ELR (cell line): ENCODE results near the gene NPNT.
A peak's percentile ranks its signal among the peaks of the same experiment; 100 is the strongest.
"Not testable (repeated sequence)": the region's sequence is repeated elsewhere in the genome, so short reads cannot be mapped to it uniquely, and the experiment has no call there.

ENCODE experiments used
- DNase-seq: peaks from one replicate; pipeline ENCODE4 v3.0.0-alpha.2; 2015; ENCODE audit warnings: low read depth

The NPNT gene

GRCh38 chr4:105894660-105895582 lies at the start of gene NPNT:
NPNT (plus strand) TSS chr4:105895471; CDS start chr4:105895653, 182 bp downstream.
- no peak for DNase-seq

GRCh38 chr4:105845559-105845958 lies 49.7 kb upstream of the NPNT start:
- DNase-seq, result no peak

- not testable (repeated sequence) for DNase-seq
Measured at GRCh38 chr4:105848359-105848758, 46.9 kb upstream of the NPNT start.

- no peak for DNase-seq
Measured at GRCh38 chr4:105851196-105851595, 44.1 kb upstream of the NPNT start.

- DNase-seq, result not testable (repeated sequence)
Measured at GRCh38 chr4:105852230-105852629, 43.0 kb upstream of the NPNT start.

- DNase-seq, result no peak
Measured at GRCh38 chr4:105858466-105859040, 36.7 kb upstream of the NPNT start.

- DNase-seq, result peak; percentile 68
Measured at GRCh38 chr4:105859233-105859632, 36.0 kb upstream of the NPNT start.

- no peak for DNase-seq
Measured at GRCh38 chr4:105870963-105871362, 24.3 kb upstream of the NPNT start.

GRCh38 chr4:105871997-105872396 lies 23.3 kb upstream of the NPNT start:
- no peak for DNase-seq

- DNase-seq, result no peak
Measured at GRCh38 chr4:105875233-105875632, 20.0 kb upstream of the NPNT start.

- DNase-seq, result no peak
Measured at GRCh38 chr4:105878668-105879067, 16.6 kb upstream of the NPNT start.

- DNase-seq, result no peak
Measured at GRCh38 chr4:105887508-105887907, 7.8 kb upstream of the NPNT start.

- DNase-seq, result peak; percentile 2
Measured at GRCh38 chr4:105895583-105896460, 551 bp downstream of the NPNT start.

GRCh38 chr4:105896461-105896942 lies 1.2 kb downstream of the NPNT start:
- DNase-seq, result no peak

GRCh38 chr4:105896984-105897775 lies 1.9 kb downstream of the NPNT start:
- DNase-seq, result no peak

- no peak for DNase-seq
Measured at GRCh38 chr4:105900541-105900940, 5.3 kb downstream of the NPNT start.

GRCh38 chr4:105902550-105903262 lies 7.4 kb downstream of the NPNT start:
- no peak for DNase-seq

GRCh38 chr4:105909787-105910281 lies 14.6 kb downstream of the NPNT start:
- peak; percentile 30 for DNase-seq

GRCh38 chr4:105911426-105911825 lies 16.2 kb downstream of the NPNT start:
- DNase-seq, result no peak

GRCh38 chr4:105912633-105913032 lies 17.4 kb downstream of the NPNT start:
- DNase-seq, result no peak
